Right forelimb (tissue), 1 donor: Measurements from ENCODE around the gene ZCCHC3.
"Not testable (repeated sequence)": the region's sequence is repeated elsewhere in the genome, so short reads cannot be mapped to it uniquely, and the experiment has no call there.

Experiments
- DNase-seq: peaks from one replicate; pipeline ENCODE4 v3.0.0-alpha.2; 2018

Gene ZCCHC3

GRCh38 chr20:297098-297924 lies at the start of gene ZCCHC3:
TSS of gene ZCCHC3 (plus strand) at chr20:297570. CDS start at chr20:297587, 17 bp downstream.
- peak; percentile 93 for DNase-seq

- DNase-seq: no peak
Observed at GRCh38 chr20:251354-251753, 46.0 kb upstream of the ZCCHC3 start.

GRCh38 chr20:252801-253200 lies 44.6 kb upstream of the ZCCHC3 start:
- no peak for DNase-seq

GRCh38 chr20:253447-253846 lies 43.9 kb upstream of the ZCCHC3 start:
- DNase-seq: not testable (repeated sequence)

GRCh38 chr20:257419-257818 lies 40.0 kb upstream of the ZCCHC3 start, which contains the start of gene DEFB132:
TSS of gene DEFB132 (plus strand) at chr20:257724. CDS start at chr20:257779, 55 bp downstream.
- no peak for DNase-seq

- DNase-seq: no peak
Observed at GRCh38 chr20:258269-258858, 39.0 kb upstream of the ZCCHC3 start.

GRCh38 chr20:258963-259362 lies 38.4 kb upstream of the ZCCHC3 start:
- no peak for DNase-seq

GRCh38 chr20:259981-260380 lies 37.4 kb upstream of the ZCCHC3 start:
- DNase-seq: no peak

GRCh38 chr20:263701-264100 lies 33.7 kb upstream of the ZCCHC3 start:
- DNase-seq: no peak

GRCh38 chr20:266596-267562 lies 30.5 kb upstream of the ZCCHC3 start:
- DNase-seq: peak; percentile 93

- no peak for DNase-seq
Observed at GRCh38 chr20:270517-270916, 26.9 kb upstream of the ZCCHC3 start.

- no peak for DNase-seq
Observed at GRCh38 chr20:271069-271468, 26.3 kb upstream of the ZCCHC3 start.

- DNase-seq: no peak
Observed at GRCh38 chr20:271528-271927, 25.8 kb upstream of the ZCCHC3 start.

GRCh38 chr20:272718-273117 lies 24.7 kb upstream of the ZCCHC3 start:
- no peak for DNase-seq

- no peak for DNase-seq
Observed at GRCh38 chr20:273884-274283, 23.5 kb upstream of the ZCCHC3 start.

- no peak for DNase-seq
Observed at GRCh38 chr20:275791-276190, 21.6 kb upstream of the ZCCHC3 start.

GRCh38 chr20:276620-277495 lies 20.5 kb upstream of the ZCCHC3 start:
- no peak for DNase-seq

- DNase-seq: no peak
Observed at GRCh38 chr20:277496-277781, 19.9 kb upstream of the ZCCHC3 start.

GRCh38 chr20:278181-278580 lies 19.2 kb upstream of the ZCCHC3 start:
- no peak for DNase-seq

- DNase-seq: no peak
Observed at GRCh38 chr20:278607-279571, 18.5 kb upstream of the ZCCHC3 start.

GRCh38 chr20:284172-284571 lies 13.2 kb upstream of the ZCCHC3 start:
- DNase-seq: no peak
